OCI-LY7 (cell line): ENCODE measurements around the gene PITPNC1. TPM values are rescaled to one million over a fixed set of nuclear protein-coding genes. Genes with fewer than 3 reads are reported as not detected.

Experiments used
- BruUV-seq: library from RNA; stranded (reverse); fragments of 400-500 nt; replicated peaks from 2 replicates; lab custom pipeline; 2021; lab: Mats Ljungman, UMichigan
- CTCF ChIA-PET: fragments of 300-600 bp; sonication (Branson Sonifier 250); formaldehyde crosslinking; loops from one replicate; lab custom pipeline; 2022; ENCODE audit warnings: antibody characterized with exemption; ENCODE audit not compliant: unreplicated experiment; lab: Charles Lee
- POLR2A ChIA-PET: fragments of 300-600 bp; sonication (Branson Sonifier 250); formaldehyde crosslinking; loops from one replicate; lab custom pipeline; 2022; ENCODE audit warnings: antibody characterized with exemption; lab: Charles Lee
- DNase-seq: peaks from one replicate; pipeline ENCODE4 v3.0.0-alpha.2; 2015; ENCODE audit warnings: low spot score
- H2AFZ ChIP-seq: fragments of 200-600 bp; sonication (generic), shearing (Covaris generic); 2 replicates; pipeline ENCODE4 v1.6.1; 2014; ENCODE audit warnings: mild to moderate bottlenecking, antibody characterized with exemption, low read length, moderate library complexity
- H3K27ac ChIP-seq: fragments of 200-600 bp; sonication (generic); 2 replicates; pipeline ENCODE4 v1.5.1; 2014; ENCODE audit warnings: mixed run types, low read depth, mild to moderate bottlenecking, moderate library complexity, low read length, inconsistent platforms; ENCODE audit not compliant: poor library complexity, severe bottlenecking
- H3K36me3 ChIP-seq: fragments of 200-600 bp; sonication (generic); 2 replicates; pipeline ENCODE4 v1.6.1; 2014; ENCODE audit warnings: mild to moderate bottlenecking, antibody characterized with exemption, low read length, moderate library complexity, mixed read lengths; ENCODE audit not compliant: insufficient read depth
- H3K4me1 ChIP-seq: fragments of 200-600 bp; sonication (generic); 2 replicates; pipeline ENCODE4 v1.5.1; 2014; ENCODE audit warnings: mild to moderate bottlenecking, low read length; ENCODE audit not compliant: insufficient read depth, poor library complexity, severe bottlenecking
- H3K4me2 ChIP-seq: fragments of 200-600 bp; sonication (generic); 2 replicates; pipeline ENCODE4 v1.6.1; 2014; ENCODE audit warnings: mild to moderate bottlenecking, low read length
- H3K4me3 ChIP-seq: fragments of 200-600 bp; sonication (generic); 2 replicates; pipeline ENCODE4 v1.5.1; 2014; ENCODE audit warnings: mild to moderate bottlenecking, low read depth, low read length; ENCODE audit not compliant: poor library complexity, severe bottlenecking
- H3K79me2 ChIP-seq: fragments of 200-600 bp; sonication (generic); 2 replicates; pipeline ENCODE4 v1.6.1; 2016; ENCODE audit warnings: low read depth, mild to moderate bottlenecking, low read length, moderate library complexity, mixed read lengths; ENCODE audit not compliant: insufficient read depth
- H3K9me2 ChIP-seq: fragments of 200-600 bp; sonication (generic); 2 replicates; pipeline ENCODE4 v1.6.1; 2016; ENCODE audit warnings: mild to moderate bottlenecking, low read length, mixed read lengths; ENCODE audit not compliant: insufficient read depth
- H3K9me3 ChIP-seq: fragments of 200-600 bp; sonication (generic); 2 replicates; pipeline ENCODE4 v1.6.1; 2014; ENCODE audit warnings: mild to moderate bottlenecking, mixed run types, low read length, mixed read lengths
- H4K20me1 ChIP-seq: fragments of 200-600 bp; sonication (generic); 2 replicates; pipeline ENCODE4 v1.6.1; 2014; ENCODE audit warnings: mild to moderate bottlenecking, antibody characterized with exemption, low read length, moderate library complexity, mixed read lengths; ENCODE audit not compliant: insufficient read depth
- CTCF ChIP-seq: fragments of 200-600 bp; sonication (generic); conservative IDR thresholded peaks from 2 replicates; pipeline ENCODE4 v1.5.1; 2014; ENCODE audit warnings: mild to moderate bottlenecking, antibody characterized with exemption, low read length, moderate library complexity, mixed read lengths
- EZH2phosphoT487 ChIP-seq: fragments of 200-600 bp; sonication (generic); IDR thresholded peaks from 2 replicates; pipeline ENCODE4 v1.6.1; 2018; ENCODE audit warnings: low read depth, borderline replicate concordance, mild to moderate bottlenecking, mixed run types, antibody characterized with exemption, low read length, moderate library complexity, mixed read lengths
- intact Hi-C: fragments of 100-400 bp; cut with micrococcal nuclease; formaldehyde crosslinking; loops from one replicate; pipeline ENCODE4 v1.10.0; 2022; ENCODE audit not compliant: unreplicated experiment
- total RNA-seq, 2 experiments: library from RNA; depleted of rRNA in 1 of 2; stranded (reverse); fragments of >200 nt in 1 of 2; shearing (Covaris generic) in 1 of 2; gene quantifications; 2 replicates each; pipeline ENCODE4 v1.2.3, GENCODE V29; 2014 to 2022

Gene PITPNC1
- total RNA-seq, 2 experiments from 2014 or later, result 14.3 to 21.1 TPM

DNA sequence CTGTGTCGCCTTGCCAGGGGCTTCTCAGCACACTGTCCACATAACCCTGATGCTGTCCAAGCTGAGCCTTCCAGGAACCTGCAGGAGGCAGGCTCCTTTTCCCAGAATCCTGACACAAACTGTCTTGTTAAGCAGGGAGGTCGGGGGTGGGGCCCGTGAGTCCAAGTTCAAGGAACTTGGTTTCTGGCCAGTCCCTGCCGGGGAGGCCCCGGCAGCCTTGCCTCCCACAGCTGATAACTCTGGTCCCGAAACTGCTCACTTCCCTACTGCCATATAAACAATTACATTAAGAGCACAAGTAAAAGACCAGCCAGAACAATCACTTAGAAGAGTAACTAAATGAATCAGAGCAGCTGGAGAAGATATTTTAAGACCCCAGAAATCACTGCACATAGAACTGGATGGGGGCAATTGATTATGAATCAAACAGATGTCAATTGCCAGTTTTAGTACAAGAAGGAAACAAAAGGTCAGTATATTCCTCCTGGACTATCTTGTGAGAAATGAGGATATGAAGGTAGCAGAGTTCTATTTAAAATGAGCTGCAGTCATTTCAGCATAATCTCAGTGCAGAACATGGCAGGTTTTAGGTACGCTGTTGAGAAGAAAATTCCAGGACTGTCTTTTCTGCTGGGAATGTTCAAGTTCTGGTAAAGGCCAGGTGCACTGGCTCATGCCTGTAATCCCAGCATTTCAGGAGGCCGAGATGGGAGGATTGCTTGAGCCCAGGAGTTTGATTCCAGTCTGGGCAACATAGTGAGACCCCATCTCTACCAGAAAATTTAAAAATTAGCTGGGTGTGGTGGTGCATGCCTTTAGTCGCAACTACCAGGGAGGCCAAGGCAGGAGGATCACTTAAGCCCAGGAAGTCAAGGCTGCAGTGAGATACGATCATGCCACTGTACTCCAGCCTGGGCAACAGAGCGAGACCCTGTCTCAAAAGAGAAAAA, 169.8 kb downstream of the PITPNC1 start:
- H2AFZ ChIP-seq, result no peak overlapping the region
- ChIA-PET CTCF (no interaction called here), POLR2A (interaction anchor here (0.7 kb wide), 1 partner anchor 21 kb away, joined by 6 read pairs; no protein-coding TSS in a partner anchor)
- TF ChIP-seq EZH2phosphoT487 (no peak), CTCF (no peak)
- no peak overlapping the region for H3K4me2 ChIP-seq
- H4K20me1 ChIP-seq, result no peaks in the 10 kb centered on the region
- no TSS peak for BruUV-seq
- no peak overlapping the region for H3K4me3 ChIP-seq
- intact Hi-C loops, result no loop called here
- no peaks in the 10 kb centered on the region for H3K36me3 ChIP-seq
- no peak overlapping the region for H3K27ac ChIP-seq
- peak; percentile 24 for DNase-seq
- H3K79me2 ChIP-seq, result no peaks in the 10 kb centered on the region
- peaks cover 7% of the 10 kb centered on the region for H3K4me1 ChIP-seq
- H3K9me3 ChIP-seq, result no peaks in the 10 kb centered on the region
- no peaks in the 10 kb centered on the region for H3K9me2 ChIP-seq

- Histone ChIP-seq H3K9me3 (no peaks in the 10 kb centered on the region), H3K27ac (no peak overlapping the region), H4K20me1 (no peaks in the 10 kb centered on the region), H3K79me2 (no peaks in the 10 kb centered on the region), H3K9me2 (no peaks in the 10 kb centered on the region), H3K4me1 (peaks cover 7% of the 10 kb centered on the region), H3K36me3 (no peaks in the 10 kb centered on the region), H2AFZ (no peak overlapping the region), H3K4me3 (no peak overlapping the region), H3K4me2 (no peak overlapping the region)
- TF ChIP-seq CTCF, result no peak
- no peak for TF ChIP-seq EZH2phosphoT487
- intact Hi-C loops, result no loop called here
- no TSS peak for BruUV-seq
- ChIA-PET POLR2A (interaction anchor here (0.7 to 1.1 kb wide), 2 partner anchors 14 to 24 kb away, joined by 3 read pairs; no protein-coding TSS in a partner anchor), CTCF (no interaction called here)
- DNase-seq, result no peak
Observed at GRCh38 chr17:67548693-67549092, 171.6 kb downstream of the PITPNC1 start.

DNA sequence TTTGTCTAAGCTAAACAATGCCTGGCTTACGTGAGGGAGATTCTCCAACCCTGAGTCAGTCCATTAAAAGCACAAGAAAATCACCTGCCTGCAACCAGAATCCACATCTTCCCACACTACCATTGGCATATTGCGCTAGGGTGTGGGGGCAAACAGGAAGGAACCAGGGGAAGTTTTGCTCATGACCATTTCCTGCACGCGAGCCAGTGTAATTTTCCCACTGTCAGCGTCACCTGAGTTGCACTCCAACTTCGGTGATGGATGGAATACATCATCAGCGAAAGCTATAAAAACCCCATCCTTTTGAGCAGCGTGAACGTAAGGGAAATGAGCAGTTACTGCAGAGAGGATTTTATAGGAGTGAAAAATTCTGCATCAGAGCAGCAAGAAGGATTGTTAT, 172.7 kb downstream of the PITPNC1 start:
- Histone ChIP-seq H3K27ac (no peak overlapping the region), H3K4me1 (peaks cover 7% of the 10 kb centered on the region), H3K9me3 (no peaks in the 10 kb centered on the region), H3K36me3 (no peaks in the 10 kb centered on the region), H3K4me3 (no peak overlapping the region), H3K9me2 (no peaks in the 10 kb centered on the region), H4K20me1 (no peaks in the 10 kb centered on the region), H3K4me2 (no peak overlapping the region), H2AFZ (no peak overlapping the region), H3K79me2 (no peaks in the 10 kb centered on the region)
- intact Hi-C loops, result no loop called here
- no TSS peak for BruUV-seq
- POLR2A ChIA-PET, result no interaction called here
- TF ChIP-seq EZH2phosphoT487 (no peak), CTCF (no peak)
- CTCF ChIA-PET, result no interaction called here
- DNase-seq, result no peak
